OCI-LY7 (cell line): ENCODE data around the gene DNAL4.

Experiments used
- EZH2phosphoT487 ChIP-seq: fragments of 200-600 bp; sonication (generic); IDR thresholded peaks from 2 replicates; pipeline ENCODE4 v1.6.1; 2018; ENCODE audit warnings: low read depth, borderline replicate concordance, mild to moderate bottlenecking, mixed run types, antibody characterized with exemption, low read length, moderate library complexity, mixed read lengths
- TF ChIP-seq, protein P1 (sequence below): fragments of 200-600 bp; sonication (generic); conservative IDR thresholded peaks from 2 replicates; pipeline ENCODE4 v1.5.1; 2014; ENCODE audit warnings: mild to moderate bottlenecking, antibody characterized with exemption, low read length, moderate library complexity, mixed read lengths

DNA sequence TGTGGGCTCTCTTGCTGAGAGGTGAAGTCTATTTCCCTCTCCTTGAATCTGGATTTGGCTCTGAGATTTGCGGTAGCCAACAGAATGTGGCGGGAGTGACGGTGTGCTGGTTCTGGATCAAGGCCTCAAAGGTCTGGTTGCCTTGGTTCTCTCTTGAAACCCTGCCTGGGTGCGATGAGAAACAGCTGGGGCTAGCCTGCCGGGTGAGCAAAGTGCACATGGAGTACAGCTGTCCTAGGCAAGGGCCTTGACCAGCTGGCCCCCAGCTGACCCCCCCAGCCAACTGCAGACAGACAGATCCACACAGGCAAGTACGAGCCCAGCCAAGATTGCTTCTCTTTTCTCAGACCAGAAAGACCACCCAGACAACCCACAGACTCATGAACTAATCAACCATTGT is 49.0 kb downstream of the DNAL4 start:
- TF ChIP-seq, protein P1, sequence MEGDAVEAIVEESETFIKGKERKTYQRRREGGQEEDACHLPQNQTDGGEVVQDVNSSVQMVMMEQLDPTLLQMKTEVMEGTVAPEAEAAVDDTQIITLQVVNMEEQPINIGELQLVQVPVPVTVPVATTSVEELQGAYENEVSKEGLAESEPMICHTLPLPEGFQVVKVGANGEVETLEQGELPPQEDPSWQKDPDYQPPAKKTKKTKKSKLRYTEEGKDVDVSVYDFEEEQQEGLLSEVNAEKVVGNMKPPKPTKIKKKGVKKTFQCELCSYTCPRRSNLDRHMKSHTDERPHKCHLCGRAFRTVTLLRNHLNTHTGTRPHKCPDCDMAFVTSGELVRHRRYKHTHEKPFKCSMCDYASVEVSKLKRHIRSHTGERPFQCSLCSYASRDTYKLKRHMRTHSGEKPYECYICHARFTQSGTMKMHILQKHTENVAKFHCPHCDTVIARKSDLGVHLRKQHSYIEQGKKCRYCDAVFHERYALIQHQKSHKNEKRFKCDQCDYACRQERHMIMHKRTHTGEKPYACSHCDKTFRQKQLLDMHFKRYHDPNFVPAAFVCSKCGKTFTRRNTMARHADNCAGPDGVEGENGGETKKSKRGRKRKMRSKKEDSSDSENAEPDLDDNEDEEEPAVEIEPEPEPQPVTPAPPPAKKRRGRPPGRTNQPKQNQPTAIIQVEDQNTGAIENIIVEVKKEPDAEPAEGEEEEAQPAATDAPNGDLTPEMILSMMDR, result no peak
- TF ChIP-seq EZH2phosphoT487, result no peak
